K562 (cell line): ENCODE data around the gene SERPINH1. TPM values are rescaled to one million over a fixed set of nuclear protein-coding genes. Genes with fewer than 3 reads are reported as not detected.

Experiments
- CEBPZ ChIP-seq: fragments of 150-350 bp; IDR thresholded peaks from 2 replicates; pipeline ENCODE4 v1.6.1; 2014; ENCODE audit warnings: low read depth, mild to moderate bottlenecking, low read length, borderline replicate concordance
- NEUROD1 ChIP-seq: fragments of 150-350 bp; IDR thresholded peaks from 2 replicates; pipeline ENCODE4 v1.6.1; 2014; ENCODE audit warnings: borderline replicate concordance, low read length, low read depth; ENCODE audit not compliant: partially characterized antibody
- PKNOX1 ChIP-seq: fragments of 450-650 bp; IDR thresholded peaks from 2 replicates; pipeline ENCODE4 v1.6.1; 2016
- SIN3B ChIP-seq: fragments of 450-650 bp; IDR thresholded peaks from 2 replicates; pipeline ENCODE4 v1.6.1; 2017; ENCODE audit warnings: low read depth, mild to moderate bottlenecking, moderate library complexity
- STAT5B ChIP-seq: fragments of 250-450 bp; sonication (Bioruptor Pico); IDR thresholded peaks from 2 replicates; pipeline ENCODE4 v1.8.0; 2021; ENCODE audit warnings: mild to moderate bottlenecking, inconsistent platforms
- ZKSCAN8 ChIP-seq: fragments of 200-800 bp; sonication (Bioruptor generic); IDR thresholded peaks from 2 replicates; pipeline ENCODE4 v1.6.1; 2016; ENCODE audit warnings: missing genetic modification characterization, missing compliant biosample characterization
- ZNF398 ChIP-seq: fragments of 250-450 bp; sonication (Bioruptor Pico); IDR thresholded peaks from 2 replicates; pipeline ENCODE4 v1.8.0; 2021; ENCODE audit warnings: moderate library complexity, mild to moderate bottlenecking, inconsistent platforms
- polyA plus RNA-seq, 8 experiments: library from polyadenylated mRNA; depleted of rRNA in 4 of 8; stranded (reverse) in 5 of 8; unstranded in 3 of 8; fragments of >200 nt; fragmentation: Nextera tagmentation in 2 of 8; fragmentation: Illumina TruSeq in 1 of 8; extraction: Ambion mirVana in 2 of 8; extraction: Trizol in 1 of 8; gene quantifications; 2 replicates each; pipeline versions ENCODE4 v1.2.1 to v1.2.3, GENCODE V29; 2011 to 2014; ENCODE audit warnings: inconsistent platforms in 1 of 8, missing spikeins in 1 of 8
- total RNA-seq, 7 experiments: library from RNA; depleted of rRNA in 6 of 7; stranded (reverse); fragments of >200 nt in 6 of 7; fragmentation: Illumina TruSeq in 2 of 7; extraction: Trizol in 2 of 7; gene quantifications; 2 replicates each; pipeline versions ENCODE4 v1.2.1 to v1.2.3, GENCODE V29; 2011 to 2021; ENCODE audit warnings: low replicate concordance in 1 of 7

Gene SERPINH1
- total and polyA plus RNA-seq, 9 of the 15 experiments (the other 6 are each of a cell fraction or from before 2014, with no cell fraction given) = 2.8 to 106 (median 67.9) TPM

GRCh38 chr11:75558939-75559843, 2.9 kb upstream of the SERPINH1 start (continued):
- TF ChIP-seq SIN3B = no peak
- no peak for TF ChIP-seq STAT5B (CRISPR knock-in tag)
- no peak for TF ChIP-seq NEUROD1
- TF ChIP-seq ZNF398 (CRISPR knock-in tag) = no peak
- peak; percentile 38; the same call in 1 of the 2 replicates for TF ChIP-seq PKNOX1
- TF ChIP-seq CEBPZ = no peak
- TF ChIP-seq ZKSCAN8 (CRISPR knock-in tag) = no peak
